Neural progenitor cell (in vitro differentiated cells): ENCODE measurements around the gene PLSCR2.

Experiments used
- EZH2 ChIP-seq: fragments of 200-600 bp; sonication (generic); IDR thresholded peaks from 2 replicates; pipeline ENCODE4 v1.6.1; 2017; ENCODE audit warnings: antibody characterized with exemption, mild to moderate bottlenecking, moderate library complexity
- EZH2phosphoT487 ChIP-seq: fragments of 200-600 bp; sonication (generic); IDR thresholded peaks from 2 replicates; pipeline ENCODE4 v1.6.1; 2017; ENCODE audit warnings: antibody characterized with exemption
- TF ChIP-seq, protein P1 (sequence below): fragments of 200-600 bp; sonication (generic); IDR thresholded peaks from 2 replicates; pipeline ENCODE4 v1.5.1; 2017; ENCODE audit warnings: antibody characterized with exemption, mild to moderate bottlenecking

DNA sequence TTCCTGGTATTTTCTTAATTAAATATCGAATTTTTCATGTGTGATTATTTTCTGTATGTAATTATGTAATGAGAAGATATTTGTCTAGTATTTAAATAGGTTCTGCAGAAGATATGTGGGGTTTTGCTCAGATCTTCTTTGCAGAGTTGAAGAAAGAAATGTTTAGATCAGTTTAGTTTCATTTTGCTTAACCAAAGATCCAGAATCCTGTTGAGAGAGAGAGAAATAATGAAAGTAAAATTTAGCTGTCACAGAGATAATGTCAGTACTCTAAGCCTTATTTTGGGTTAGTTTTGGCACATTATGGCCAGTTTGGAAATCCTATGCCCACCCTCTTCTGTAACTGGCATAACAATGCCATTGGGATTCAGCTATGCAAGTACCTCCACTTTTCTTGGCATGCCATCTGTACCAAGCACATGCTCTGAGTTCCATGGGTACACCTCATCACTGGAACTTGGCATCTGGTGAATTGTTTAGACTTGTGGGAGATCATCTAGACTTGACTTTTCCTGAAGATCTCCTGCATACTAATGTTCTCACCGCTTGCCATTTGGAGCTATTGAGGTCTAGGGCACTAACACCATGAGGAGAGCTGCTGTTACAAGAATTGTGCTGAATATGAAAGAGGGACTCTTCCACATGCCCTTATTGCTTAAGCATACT is 44.2 kb upstream of the PLSCR2 start:
- TF ChIP-seq, protein P1, sequence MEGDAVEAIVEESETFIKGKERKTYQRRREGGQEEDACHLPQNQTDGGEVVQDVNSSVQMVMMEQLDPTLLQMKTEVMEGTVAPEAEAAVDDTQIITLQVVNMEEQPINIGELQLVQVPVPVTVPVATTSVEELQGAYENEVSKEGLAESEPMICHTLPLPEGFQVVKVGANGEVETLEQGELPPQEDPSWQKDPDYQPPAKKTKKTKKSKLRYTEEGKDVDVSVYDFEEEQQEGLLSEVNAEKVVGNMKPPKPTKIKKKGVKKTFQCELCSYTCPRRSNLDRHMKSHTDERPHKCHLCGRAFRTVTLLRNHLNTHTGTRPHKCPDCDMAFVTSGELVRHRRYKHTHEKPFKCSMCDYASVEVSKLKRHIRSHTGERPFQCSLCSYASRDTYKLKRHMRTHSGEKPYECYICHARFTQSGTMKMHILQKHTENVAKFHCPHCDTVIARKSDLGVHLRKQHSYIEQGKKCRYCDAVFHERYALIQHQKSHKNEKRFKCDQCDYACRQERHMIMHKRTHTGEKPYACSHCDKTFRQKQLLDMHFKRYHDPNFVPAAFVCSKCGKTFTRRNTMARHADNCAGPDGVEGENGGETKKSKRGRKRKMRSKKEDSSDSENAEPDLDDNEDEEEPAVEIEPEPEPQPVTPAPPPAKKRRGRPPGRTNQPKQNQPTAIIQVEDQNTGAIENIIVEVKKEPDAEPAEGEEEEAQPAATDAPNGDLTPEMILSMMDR, result no peak
- TF ChIP-seq EZH2 (no peak), EZH2phosphoT487 (no peak)
